GM23338 (cell line): ENCODE data around the gene FOCAD. TPM values are rescaled to one million over a fixed set of nuclear protein-coding genes. Genes with fewer than 3 reads are reported as not detected.

ENCODE experiments used
- ATAC-seq: fragments of 200-7000 bp; cut with Tn5 transposase; 3 replicates; pipeline ENCODE4 v1.9.1; 2020
- DNase-seq: peaks from one replicate; pipeline ENCODE4 v3.0.0-alpha.2; 2015; ENCODE audit warnings: low spot score
- H2AFZ ChIP-seq: fragments of 200-600 bp; sonication (generic); 2 replicates; pipeline ENCODE4 v1.8.0; 2016; ENCODE audit warnings: antibody characterized with exemption, mild to moderate bottlenecking, moderate library complexity
- H3F3A ChIP-seq: fragments of 200-600 bp; sonication (generic); replicated peaks from 2 replicates; pipeline ENCODE4 v1.8.0; 2017; ENCODE audit warnings: antibody characterized with exemption, mixed run types, low read depth
- H3K27ac ChIP-seq: fragments of 200-600 bp; sonication (generic); 2 replicates; pipeline ENCODE4 v1.6.1; 2016; ENCODE audit warnings: low read depth
- H3K27me3 ChIP-seq: fragments of 200-600 bp; sonication (generic); 2 replicates; pipeline ENCODE4 v1.8.0; 2016; ENCODE audit warnings: mild to moderate bottlenecking, mixed run types, moderate library complexity; ENCODE audit not compliant: insufficient read depth
- H3K36me3 ChIP-seq: fragments of 200-600 bp; sonication (generic); 2 replicates; pipeline ENCODE4 v1.8.0; 2016; ENCODE audit warnings: mild to moderate bottlenecking; ENCODE audit not compliant: insufficient read depth
- H3K4me1 ChIP-seq: fragments of 200-600 bp; sonication (generic); 2 replicates; pipeline ENCODE4 v1.8.0; 2016; ENCODE audit warnings: mild to moderate bottlenecking, moderate library complexity; ENCODE audit not compliant: insufficient read depth
- H3K4me2 ChIP-seq: fragments of 200-600 bp; sonication (generic); 2 replicates; pipeline ENCODE4 v1.7.1; 2017; ENCODE audit warnings: mixed run types
- H3K4me3 ChIP-seq: fragments of 200-600 bp; sonication (generic); 2 replicates; pipeline ENCODE4 v1.6.1; 2016; ENCODE audit warnings: mixed run types
- H3K79me2 ChIP-seq: fragments of 200-600 bp; sonication (generic); replicated peaks from 2 replicates; pipeline ENCODE4 v1.8.0; 2017; ENCODE audit warnings: mild to moderate bottlenecking; ENCODE audit not compliant: insufficient read depth
- H3K9me2 ChIP-seq: fragments of 200-600 bp; sonication (generic); 2 replicates; pipeline ENCODE4 v1.8.0; 2017; ENCODE audit not compliant: insufficient read depth
- H4K20me1 ChIP-seq: fragments of 200-600 bp; sonication (generic); replicated peaks from 2 replicates; pipeline ENCODE4 v1.8.0; 2017; ENCODE audit warnings: mild to moderate bottlenecking; ENCODE audit not compliant: insufficient read depth
- H3K27ac Mint-ChIP-seq: 2 replicates; pipeline ENCODE4 v1.8.0; 2020; ENCODE audit warnings: inconsistent platforms, mild to moderate bottlenecking, moderate library complexity, mixed read lengths
- H3K27me3 Mint-ChIP-seq: 3 replicates; pipeline ENCODE4 v1.8.0; 2022; ENCODE audit warnings: low read depth, mild to moderate bottlenecking, moderate library complexity, mixed read lengths, inconsistent platforms; ENCODE audit not compliant: insufficient read depth, poor library complexity
- H3K36me3 Mint-ChIP-seq: 3 replicates; pipeline ENCODE4 v1.8.0; 2021; ENCODE audit warnings: low read depth, mild to moderate bottlenecking, inconsistent platforms, moderate library complexity, mixed read lengths
- H3K4me1 Mint-ChIP-seq: 3 replicates; pipeline ENCODE4 v1.8.0; 2020; ENCODE audit warnings: mild to moderate bottlenecking, inconsistent platforms, mixed read lengths
- H3K4me3 Mint-ChIP-seq: 3 replicates; pipeline ENCODE4 v1.8.0; 2021; ENCODE audit warnings: moderate library complexity, mild to moderate bottlenecking, inconsistent platforms, mixed read lengths
- H3K9me3 Mint-ChIP-seq: 3 replicates; pipeline ENCODE4 v1.8.0; 2020; ENCODE audit warnings: moderate library complexity, mild to moderate bottlenecking, inconsistent platforms, mixed read lengths
- CREB1 ChIP-seq: fragments of 250-450 bp; sonication (Bioruptor Pico); IDR thresholded peaks from 2 replicates; pipeline ENCODE4 v1.5.0; 2020; ENCODE audit warnings: low read depth, mild to moderate bottlenecking, moderate library complexity
- EZH2 ChIP-seq: fragments of 200-600 bp; sonication (generic); IDR thresholded peaks from one replicate; pipeline ENCODE4 v1.8.0; 2017; ENCODE audit warnings: antibody characterized with exemption, mild to moderate bottlenecking, low read depth; ENCODE audit not compliant: unreplicated experiment
- EZH2phosphoT487 ChIP-seq: fragments of 200-600 bp; sonication (generic); IDR thresholded peaks from one replicate; pipeline ENCODE4 v1.8.1; 2018; ENCODE audit warnings: antibody characterized with exemption; ENCODE audit not compliant: unreplicated experiment
- JUNB ChIP-seq: IDR thresholded peaks from one replicate; pipeline ENCODE4 v1.6.1; 2016; ENCODE audit warnings: antibody characterized with exemption; ENCODE audit not compliant: unreplicated experiment
- NANOG ChIP-seq: IDR thresholded peaks from 2 replicates; pipeline ENCODE4 v1.6.1; 2016; ENCODE audit warnings: antibody characterized with exemption, borderline replicate concordance
- POLR2AphosphoS5 ChIP-seq: IDR thresholded peaks from 2 replicates; pipeline ENCODE4 v1.6.1; 2016; ENCODE audit warnings: antibody characterized with exemption, low read depth
- STAT1 ChIP-seq: IDR thresholded peaks from one replicate; pipeline ENCODE4 v1.6.1; 2016; ENCODE audit warnings: antibody characterized with exemption; ENCODE audit not compliant: unreplicated experiment
- ZNF114 ChIP-seq: fragments of 250-450 bp; sonication (Bioruptor Pico); IDR thresholded peaks from 2 replicates; pipeline ENCODE4 v1.5.0; 2020; ENCODE audit warnings: mild to moderate bottlenecking, moderate library complexity
- ZNF331 ChIP-seq: fragments of 250-450 bp; sonication (Bioruptor Pico); IDR thresholded peaks from 2 replicates; pipeline ENCODE4 v1.5.0; 2020; ENCODE audit warnings: low read depth, mild to moderate bottlenecking, moderate library complexity
- polyA plus RNA-seq: library from polyadenylated mRNA; unstranded; fragments of >200 nt; fragmentation: Nextera tagmentation; extraction: Ambion mirVana; gene quantifications from 2 replicates; pipeline ENCODE4 v1.2.1, GENCODE V29; 2016
- total RNA-seq: library from RNA; depleted of rRNA; stranded (reverse); fragments of >200 nt; shearing (Covaris generic); gene quantifications from 2 replicates; pipeline ENCODE4 v1.2.3, GENCODE V29; 2014
- TF ChIP-seq, protein P1 (sequence below): IDR thresholded peaks from one replicate; pipeline ENCODE4 v1.6.1; 2018; ENCODE audit warnings: antibody characterized with exemption; ENCODE audit not compliant: unreplicated experiment
- TF ChIP-seq, protein P2 (sequence below): IDR thresholded peaks from 2 replicates; pipeline ENCODE4 v1.6.1; 2016; ENCODE audit warnings: antibody characterized with exemption
- TF ChIP-seq, protein P3 (sequence below), 2 experiments: fragments of 200-600 bp in 1 of 2; sonication (generic) in 1 of 2; conservative IDR thresholded peaks; 2 replicates each; pipeline versions ENCODE4 v1.5.1 to v1.6.1; 2016 to 2017; ENCODE audit warnings: antibody characterized with exemption in 2 of 2, low read depth in 2 of 2, mild to moderate bottlenecking in 2 of 2, moderate library complexity in 1 of 2

Gene FOCAD
- total and polyA plus RNA-seq, 2 experiments from 2014 or later = 13.7 to 66.5 TPM

DNA sequence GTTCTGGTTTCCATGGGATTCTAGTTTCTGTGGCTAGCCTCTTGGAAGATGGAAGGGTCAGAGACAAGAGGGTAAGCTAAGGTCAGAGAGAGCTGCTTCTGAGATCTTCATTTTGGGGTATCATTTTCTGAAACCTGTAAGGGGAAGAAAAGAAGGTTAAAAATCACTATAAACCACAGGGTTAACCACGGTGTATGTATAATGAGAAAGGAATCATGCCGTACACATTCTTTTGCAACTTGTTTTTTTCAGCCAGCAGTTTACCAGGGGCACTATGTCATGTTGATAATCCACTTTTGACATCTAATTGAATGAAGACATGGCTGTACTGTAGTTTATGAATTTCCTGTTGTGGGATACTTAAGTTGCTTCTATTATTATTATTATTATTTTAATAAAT is 164.4 kb downstream of the FOCAD start:
- Histone ChIP-seq H3F3A (no peaks in the 10 kb centered on the region), H3K4me2 (no peak overlapping the region), H4K20me1 (no peaks in the 10 kb centered on the region), H2AFZ (no peak overlapping the region), H3K36me3 (no peaks in the 10 kb centered on the region), H3K79me2 (no peaks in the 10 kb centered on the region), H3K4me1 (no peaks in the 10 kb centered on the region), H3K9me2 (no peaks in the 10 kb centered on the region), H3K27ac (no peak overlapping the region), H3K4me3 (no peak overlapping the region), H3K27me3 (no peaks in the 10 kb centered on the region)
- no peak for DNase-seq
- no peaks in the 10 kb centered on the region for H3K9me3 Mint-ChIP-seq
- no peak for ATAC-seq
- H3K27ac Mint-ChIP-seq = no peak overlapping the region
- H3K27me3 Mint-ChIP-seq = no peaks in the 10 kb centered on the region
- H3K4me3 Mint-ChIP-seq = no peak overlapping the region
- peaks cover 14% of the 10 kb centered on the region; the same call in 2 of the 3 replicates for H3K4me1 Mint-ChIP-seq
- TF ChIP-seq ZNF331 (CRISPR knock-in tag) (no peak), POLR2AphosphoS5 (no peak), NANOG (no peak), CREB1 (no peak), STAT1 (no peak), JUNB (no peak)
- TF ChIP-seq, protein P1, sequence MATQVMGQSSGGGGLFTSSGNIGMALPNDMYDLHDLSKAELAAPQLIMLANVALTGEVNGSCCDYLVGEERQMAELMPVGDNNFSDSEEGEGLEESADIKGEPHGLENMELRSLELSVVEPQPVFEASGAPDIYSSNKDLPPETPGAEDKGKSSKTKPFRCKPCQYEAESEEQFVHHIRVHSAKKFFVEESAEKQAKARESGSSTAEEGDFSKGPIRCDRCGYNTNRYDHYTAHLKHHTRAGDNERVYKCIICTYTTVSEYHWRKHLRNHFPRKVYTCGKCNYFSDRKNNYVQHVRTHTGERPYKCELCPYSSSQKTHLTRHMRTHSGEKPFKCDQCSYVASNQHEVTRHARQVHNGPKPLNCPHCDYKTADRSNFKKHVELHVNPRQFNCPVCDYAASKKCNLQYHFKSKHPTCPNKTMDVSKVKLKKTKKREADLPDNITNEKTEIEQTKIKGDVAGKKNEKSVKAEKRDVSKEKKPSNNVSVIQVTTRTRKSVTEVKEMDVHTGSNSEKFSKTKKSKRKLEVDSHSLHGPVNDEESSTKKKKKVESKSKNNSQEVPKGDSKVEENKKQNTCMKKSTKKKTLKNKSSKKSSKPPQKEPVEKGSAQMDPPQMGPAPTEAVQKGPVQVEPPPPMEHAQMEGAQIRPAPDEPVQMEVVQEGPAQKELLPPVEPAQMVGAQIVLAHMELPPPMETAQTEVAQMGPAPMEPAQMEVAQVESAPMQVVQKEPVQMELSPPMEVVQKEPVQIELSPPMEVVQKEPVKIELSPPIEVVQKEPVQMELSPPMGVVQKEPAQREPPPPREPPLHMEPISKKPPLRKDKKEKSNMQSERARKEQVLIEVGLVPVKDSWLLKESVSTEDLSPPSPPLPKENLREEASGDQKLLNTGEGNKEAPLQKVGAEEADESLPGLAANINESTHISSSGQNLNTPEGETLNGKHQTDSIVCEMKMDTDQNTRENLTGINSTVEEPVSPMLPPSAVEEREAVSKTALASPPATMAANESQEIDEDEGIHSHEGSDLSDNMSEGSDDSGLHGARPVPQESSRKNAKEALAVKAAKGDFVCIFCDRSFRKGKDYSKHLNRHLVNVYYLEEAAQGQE = no peak
- no peaks in the 10 kb centered on the region for H3K36me3 Mint-ChIP-seq

DNA sequence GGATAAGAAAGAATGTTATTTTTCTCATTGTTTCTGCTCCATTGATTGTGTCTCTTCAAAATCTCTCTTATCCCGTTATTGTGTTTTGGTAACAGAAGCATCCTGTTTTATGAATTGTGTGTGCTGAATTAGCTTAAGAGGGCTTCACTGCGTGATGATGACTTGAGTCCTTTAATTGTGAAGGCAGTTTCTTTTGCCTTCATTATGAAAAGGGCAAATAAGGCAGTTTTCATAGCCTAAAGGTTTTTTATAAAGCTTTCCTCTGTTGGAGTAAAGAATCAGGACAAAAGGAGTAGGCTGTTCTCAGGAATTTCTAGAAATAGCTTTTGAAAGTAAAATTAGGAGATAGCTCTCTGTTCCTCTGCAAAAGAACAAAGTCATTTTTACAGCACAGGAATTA is 169.8 kb downstream of the FOCAD start:
- DNase-seq (no peak), ATAC-seq (no peak)
- H3K4me1 ChIP-seq = no peaks in the 10 kb centered on the region; the same call in 1 of the 2 replicates
- Mint-ChIP-seq H3K4me1 (peaks cover 19% of the 10 kb centered on the region; the same call in 2 of the 3 replicates), H3K27me3 (no peaks in the 10 kb centered on the region), H3K27ac (no peak overlapping the region), H3K36me3 (peaks cover 10% of the 10 kb centered on the region; the same call in 2 of the 3 replicates), H3K9me3 (no peaks in the 10 kb centered on the region; the same call in 2 of the 3 replicates), H3K4me3 (no peak overlapping the region)
- H3K79me2 ChIP-seq = no peaks in the 10 kb centered on the region
- H3K9me2 ChIP-seq = no peaks in the 10 kb centered on the region
- H3K36me3 ChIP-seq = no peaks in the 10 kb centered on the region
- no peak overlapping the region for H3K27ac ChIP-seq
- H4K20me1 ChIP-seq = no peaks in the 10 kb centered on the region
- no peaks in the 10 kb centered on the region for H3F3A ChIP-seq
- H3K4me2 ChIP-seq = no peak overlapping the region
- H3K4me3 ChIP-seq = no peak overlapping the region
- no peaks in the 10 kb centered on the region for H3K27me3 ChIP-seq
- no peak overlapping the region for H2AFZ ChIP-seq
- no peak for TF ChIP-seq JUNB
- TF ChIP-seq ZNF331 (CRISPR knock-in tag) = no peak
- TF ChIP-seq CREB1 = no peak
- TF ChIP-seq, protein P2, sequence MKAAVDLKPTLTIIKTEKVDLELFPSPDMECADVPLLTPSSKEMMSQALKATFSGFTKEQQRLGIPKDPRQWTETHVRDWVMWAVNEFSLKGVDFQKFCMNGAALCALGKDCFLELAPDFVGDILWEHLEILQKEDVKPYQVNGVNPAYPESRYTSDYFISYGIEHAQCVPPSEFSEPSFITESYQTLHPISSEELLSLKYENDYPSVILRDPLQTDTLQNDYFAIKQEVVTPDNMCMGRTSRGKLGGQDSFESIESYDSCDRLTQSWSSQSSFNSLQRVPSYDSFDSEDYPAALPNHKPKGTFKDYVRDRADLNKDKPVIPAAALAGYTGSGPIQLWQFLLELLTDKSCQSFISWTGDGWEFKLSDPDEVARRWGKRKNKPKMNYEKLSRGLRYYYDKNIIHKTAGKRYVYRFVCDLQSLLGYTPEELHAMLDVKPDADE = no peak
- TF ChIP-seq EZH2phosphoT487 = no peak
- no peak for TF ChIP-seq STAT1
- no peak for TF ChIP-seq EZH2
- TF ChIP-seq ZNF114 (CRISPR knock-in tag) = no peak
- TF ChIP-seq, protein P3, sequence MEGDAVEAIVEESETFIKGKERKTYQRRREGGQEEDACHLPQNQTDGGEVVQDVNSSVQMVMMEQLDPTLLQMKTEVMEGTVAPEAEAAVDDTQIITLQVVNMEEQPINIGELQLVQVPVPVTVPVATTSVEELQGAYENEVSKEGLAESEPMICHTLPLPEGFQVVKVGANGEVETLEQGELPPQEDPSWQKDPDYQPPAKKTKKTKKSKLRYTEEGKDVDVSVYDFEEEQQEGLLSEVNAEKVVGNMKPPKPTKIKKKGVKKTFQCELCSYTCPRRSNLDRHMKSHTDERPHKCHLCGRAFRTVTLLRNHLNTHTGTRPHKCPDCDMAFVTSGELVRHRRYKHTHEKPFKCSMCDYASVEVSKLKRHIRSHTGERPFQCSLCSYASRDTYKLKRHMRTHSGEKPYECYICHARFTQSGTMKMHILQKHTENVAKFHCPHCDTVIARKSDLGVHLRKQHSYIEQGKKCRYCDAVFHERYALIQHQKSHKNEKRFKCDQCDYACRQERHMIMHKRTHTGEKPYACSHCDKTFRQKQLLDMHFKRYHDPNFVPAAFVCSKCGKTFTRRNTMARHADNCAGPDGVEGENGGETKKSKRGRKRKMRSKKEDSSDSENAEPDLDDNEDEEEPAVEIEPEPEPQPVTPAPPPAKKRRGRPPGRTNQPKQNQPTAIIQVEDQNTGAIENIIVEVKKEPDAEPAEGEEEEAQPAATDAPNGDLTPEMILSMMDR (conservative IDR thresholded peaks at IDR 0.05; ENCODE audit: low read depth in 2 of 2) = no peak
- no peak for TF ChIP-seq NANOG
- TF ChIP-seq, protein P1 = no peak
